ENCODE data around the gene LY6G6C. TPM values are rescaled to one million over a fixed set of nuclear protein-coding genes. Genes with fewer than 3 reads are reported as not detected.
"Not testable (repeated sequence)": the region's sequence is repeated elsewhere in the genome, so short reads cannot be mapped to it uniquely, and the experiment has no call there.

LY6G6C gene
- total and polyA plus RNA-seq, 10 of the 15 experiments (the other 5 are each of a cell fraction or from before 2014, with no cell fraction given), result not detected

- no peak for TF ChIP-seq PKNOX1 (IDR thresholded peaks at IDR 0.05)
- no peak for TF ChIP-seq NR2F1 (conservative IDR thresholded peaks at IDR 0.05)
Measured at GRCh38 chr6:31710523-31711219, 10.9 kb downstream of the LY6G6C start (continued).

GRCh38 chr6:31709157-31709556, 12.4 kb downstream of the LY6G6C start:
- not testable (repeated sequence) for H3K9ac ChIP-seq (ENCODE audit: control insufficient read depth, insufficient read depth, low read length)

GRCh38 chr6:31708224-31708623, 13.3 kb downstream of the LY6G6C start:
- RAD21 ChIA-PET (ENCODE audit: unreplicated experiment), result no interaction called here
- CTCF ChIA-PET, result interaction anchor here (0.6 to 1.1 kb wide), 2 partner anchors 44 to 99 kb away, joined by 3 read pairs; partner anchors contain the start of gene LSM2
- 64% methylated on average over 3 of the region's 3 CpGs for WGBS (ENCODE audit: insufficient coverage, insufficient replicate concordance, low lambda C conversion rate, missing lambda C conversion rate)
- no peaks in the 10 kb centered on the region for H4K20me1 ChIP-seq (ENCODE audit: control insufficient read depth, insufficient read depth)
- SMC1A ChIA-PET (ENCODE audit: uncharacterized antibody, unreplicated experiment), result no interaction called here
- no TSS peak for BruUV-seq (replicated peaks)
- no peaks in the 10 kb centered on the region for H3K36me3 ChIP-seq (ENCODE audit: control insufficient read depth in 2 of 2, insufficient read depth in 2 of 2, low read length in 1 of 2)
- no peak overlapping the region for H2AFZ ChIP-seq (ENCODE audit: control insufficient read depth, low read depth, low read length)
- POLR2A ChIA-PET, result no interaction called here
- H3K9ac ChIP-seq (ENCODE audit: control insufficient read depth, insufficient read depth, low read length), result no peak overlapping the region
- no peaks in the 10 kb centered on the region for H3K79me2 ChIP-seq (ENCODE audit: control insufficient read depth, insufficient read depth, low read length)
- in situ Hi-C loops (cut with MboI), result no loop called here
- FAIRE-seq (no peak), DNase-seq (ENCODE audit: low read depth, low spot score) (no peak), ATAC-seq (no peak)
- H3K27me3 ChIP-seq (replicated peaks in 1 of 2; ENCODE audit: control insufficient read depth in 2 of 2, insufficient read depth in 2 of 2, low read length in 1 of 2), result no peaks in the 10 kb centered on the region; a peak in 1 of 4 replicates
- no peak overlapping the region for H3K27ac ChIP-seq (ENCODE audit: control insufficient read depth, insufficient read depth)
- H3K4me2 ChIP-seq (ENCODE audit: control insufficient read depth, insufficient read depth), result no peak overlapping the region
- intact Hi-C loops (cut with micrococcal nuclease; ENCODE audit: unreplicated experiment), result no loop called here
- H3K9me3 ChIP-seq (replicated peaks; ENCODE audit: control insufficient read depth, insufficient read depth, low read length), result no peaks in the 10 kb centered on the region
- no peak overlapping the region for H3K4me3 ChIP-seq
- H3K4me1 ChIP-seq (ENCODE audit: control insufficient read depth, insufficient read depth, low read length), result no peaks in the 10 kb centered on the region
- TF ChIP-seq ATF3 (IDR thresholded peaks at IDR 0.05; ENCODE audit: borderline replicate concordance, extremely low read depth, low read depth, low read length) (no peak), FOXK2 (IDR thresholded peaks at IDR 0.05) (no peak), E4F1 (IDR thresholded peaks at IDR 0.05; ENCODE audit: borderline replicate concordance, partially characterized antibody) (no peak), MEF2B (IDR thresholded peaks at IDR 0.05; ENCODE audit: partially characterized antibody, poor library complexity, severe bottlenecking) (no peak), ZSCAN29 (IDR thresholded peaks at IDR 0.05) (no peak), POLR2A (IDR thresholded peaks at IDR 0.05; ENCODE audit: low read depth, low read length) (no peak), ZZZ3 (IDR thresholded peaks at IDR 0.05; ENCODE audit: control insufficient read depth, insufficient read length, low read depth) (no peak), NFYA (IDR thresholded peaks at IDR 0.05; ENCODE audit: borderline replicate concordance, low read depth, low read length) (no peak), RFX5 (IDR thresholded peaks at IDR 0.05; ENCODE audit: low read depth, low read length) (no peak), POLR2AphosphoS5 (IDR thresholded peaks at IDR 0.05; ENCODE audit: low read length) (no peak)

More at GRCh38 chr6:31709157-31709556, 12.4 kb downstream of the LY6G6C start:
- FAIRE-seq; H3K36me3 ChIP-seq (ENCODE audit: control insufficient read depth in 2 of 2, insufficient read depth in 2 of 2, low read length in 1 of 2); H3K4me2 ChIP-seq (ENCODE audit: control insufficient read depth, insufficient read depth); H3K9me3 ChIP-seq (replicated peaks; ENCODE audit: control insufficient read depth, insufficient read depth, low read length); H3K27me3 ChIP-seq (replicated peaks in 1 of 2; ENCODE audit: control insufficient read depth in 2 of 2, insufficient read depth in 2 of 2, low read length in 1 of 2); H3K27ac ChIP-seq (ENCODE audit: control insufficient read depth, insufficient read depth); H3K4me3 ChIP-seq; RAD21 ChIA-PET (ENCODE audit: unreplicated experiment); H3K4me1 ChIP-seq (ENCODE audit: control insufficient read depth, insufficient read depth, low read length); ATAC-seq; H2AFZ ChIP-seq (ENCODE audit: control insufficient read depth, low read depth, low read length); SMC1A ChIA-PET (ENCODE audit: uncharacterized antibody, unreplicated experiment); DNase-seq (ENCODE audit: low read depth, low spot score); intact Hi-C loops (cut with micrococcal nuclease; ENCODE audit: unreplicated experiment); in situ Hi-C loops (cut with MboI); BruUV-seq (replicated peaks); H3K79me2 ChIP-seq (ENCODE audit: control insufficient read depth, insufficient read depth, low read length); H4K20me1 ChIP-seq (ENCODE audit: control insufficient read depth, insufficient read depth): not testable (repeated sequence)
- POLR2A ChIA-PET, result interaction anchor here (0.6 kb wide), 2 partner anchors 43 to 175 kb away, joined by 3 read pairs; no protein-coding TSS in a partner anchor
- WGBS (ENCODE audit: insufficient coverage, insufficient replicate concordance, low lambda C conversion rate, missing lambda C conversion rate), result 43% methylated on average over 11 of the region's 11 CpGs
- CTCF ChIA-PET, result interaction anchor here (1.1 kb wide), 1 partner anchor 98 kb away, joined by 3 read pairs; the partner anchor contains the start of gene LSM2

Data from GM12878 (cell line).